Lower leg skin (tissue), 4 donors: ENCODE results near the gene SNTG2. TPM values are rescaled to one million over a fixed set of nuclear protein-coding genes. Genes with fewer than 3 reads are reported as not detected.

ENCODE experiments used
- DNase-seq, 2 donors: peaks; one replicate each; pipeline ENCODE4 v3.0.0-alpha.2; 2019; ENCODE audit warnings: low spot score in 2 of 2
- H3K4me3 ChIP-seq: fragments of 200-600 bp; sonication (generic); 2 replicates; pipeline ENCODE4 v1.5.1; 2017; ENCODE audit warnings: mild to moderate bottlenecking, low read depth; ENCODE audit not compliant: poor library complexity, severe bottlenecking
- POLR2A ChIP-seq, 2 donors: fragments of 450-650 bp; IDR thresholded peaks; one replicate each; pipeline ENCODE4 v1.6.1; 2016 to 2017; ENCODE audit warnings: antibody characterized with exemption in 2 of 2, mild to moderate bottlenecking in 1 of 2, moderate library complexity in 1 of 2
- WGBS, 2 donors: methylation state at CpG; one replicate each; pipeline ENCODE4 v1.1.5; 2018; 5-methylcytosine and 5-hydroxymethylcytosine counted together
- intact Hi-C: fragments of 100-400 bp; cut with DNase I; formaldehyde crosslinking; loops from one replicate; pipeline ENCODE4 v1.15.0; 2023; ENCODE audit warnings: low total_unique reads
- total RNA-seq, 4 donors: library from RNA; depleted of rRNA; stranded (reverse); fragments of >200 nt; gene quantifications; one replicate each; pipeline ENCODE4 v1.1.0, GENCODE V29; 2016
- TF ChIP-seq, protein P1 (sequence below), 3 donors: fragments of 450-650 bp; IDR thresholded peaks; one replicate each; pipeline ENCODE4 v1.5.1; 2016; ENCODE audit warnings: antibody characterized with exemption in 3 of 3, mild to moderate bottlenecking in 3 of 3, moderate library complexity in 2 of 3

The SNTG2 gene
- total RNA-seq, 4 donors from 2014 or later: 1.4 to 15.3 (median 6.3) TPM

DNA sequence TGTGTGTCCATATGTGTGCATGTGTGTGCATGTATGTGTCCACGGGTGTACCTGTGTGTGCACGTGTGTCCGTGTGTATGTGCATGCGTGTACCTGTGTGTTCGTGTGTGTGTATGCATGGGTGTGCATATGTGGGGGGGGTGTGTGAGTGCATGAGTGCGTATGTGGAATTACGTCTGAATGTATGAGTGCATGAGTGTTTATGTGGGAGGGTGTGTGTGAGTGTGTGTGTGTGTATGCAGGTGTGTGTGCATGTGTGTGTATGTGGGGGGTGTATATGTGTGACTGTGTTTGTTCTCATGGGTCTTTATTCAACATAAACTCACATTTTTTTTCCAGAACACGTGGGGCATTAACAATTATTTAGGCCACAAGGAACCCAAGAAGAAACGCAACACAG, 208.4 kb downstream of the SNTG2 start:
- WGBS, 2 donors: 75 to 76% methylated on average over 9 of the region's 9 CpGs
- DNase-seq: no peak
- intact Hi-C loops: no loop called here
- TF ChIP-seq POLR2A (IDR thresholded peaks at IDR 0.05): no peak
- TF ChIP-seq, protein P1, sequence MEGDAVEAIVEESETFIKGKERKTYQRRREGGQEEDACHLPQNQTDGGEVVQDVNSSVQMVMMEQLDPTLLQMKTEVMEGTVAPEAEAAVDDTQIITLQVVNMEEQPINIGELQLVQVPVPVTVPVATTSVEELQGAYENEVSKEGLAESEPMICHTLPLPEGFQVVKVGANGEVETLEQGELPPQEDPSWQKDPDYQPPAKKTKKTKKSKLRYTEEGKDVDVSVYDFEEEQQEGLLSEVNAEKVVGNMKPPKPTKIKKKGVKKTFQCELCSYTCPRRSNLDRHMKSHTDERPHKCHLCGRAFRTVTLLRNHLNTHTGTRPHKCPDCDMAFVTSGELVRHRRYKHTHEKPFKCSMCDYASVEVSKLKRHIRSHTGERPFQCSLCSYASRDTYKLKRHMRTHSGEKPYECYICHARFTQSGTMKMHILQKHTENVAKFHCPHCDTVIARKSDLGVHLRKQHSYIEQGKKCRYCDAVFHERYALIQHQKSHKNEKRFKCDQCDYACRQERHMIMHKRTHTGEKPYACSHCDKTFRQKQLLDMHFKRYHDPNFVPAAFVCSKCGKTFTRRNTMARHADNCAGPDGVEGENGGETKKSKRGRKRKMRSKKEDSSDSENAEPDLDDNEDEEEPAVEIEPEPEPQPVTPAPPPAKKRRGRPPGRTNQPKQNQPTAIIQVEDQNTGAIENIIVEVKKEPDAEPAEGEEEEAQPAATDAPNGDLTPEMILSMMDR (IDR thresholded peaks at IDR 0.05): no peak
- no peak overlapping the region for H3K4me3 ChIP-seq

DNA sequence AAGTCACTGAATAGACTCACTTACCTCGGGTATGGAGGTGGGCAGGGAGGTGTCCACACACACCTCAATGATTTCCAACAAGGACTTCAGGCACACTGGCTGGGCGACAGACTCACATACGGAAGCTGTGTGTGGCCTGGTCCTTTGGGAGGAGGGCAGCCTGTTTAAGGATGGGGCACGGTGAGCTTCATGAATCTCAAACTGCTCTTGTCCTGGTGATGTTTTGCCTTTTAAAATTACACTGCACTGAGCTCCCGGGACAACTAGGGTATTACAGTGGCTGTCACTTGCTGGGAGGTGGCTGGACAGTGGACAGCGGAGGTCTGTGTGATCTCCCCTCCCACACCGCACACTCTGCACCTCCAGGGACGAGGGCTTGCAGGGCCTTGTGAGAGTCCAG, 211.6 kb downstream of the SNTG2 start:
- no peak for DNase-seq
- TF ChIP-seq, protein P1 (IDR thresholded peaks at IDR 0.05): no peak
- TF ChIP-seq POLR2A (IDR thresholded peaks at IDR 0.05): no peak

DNA sequence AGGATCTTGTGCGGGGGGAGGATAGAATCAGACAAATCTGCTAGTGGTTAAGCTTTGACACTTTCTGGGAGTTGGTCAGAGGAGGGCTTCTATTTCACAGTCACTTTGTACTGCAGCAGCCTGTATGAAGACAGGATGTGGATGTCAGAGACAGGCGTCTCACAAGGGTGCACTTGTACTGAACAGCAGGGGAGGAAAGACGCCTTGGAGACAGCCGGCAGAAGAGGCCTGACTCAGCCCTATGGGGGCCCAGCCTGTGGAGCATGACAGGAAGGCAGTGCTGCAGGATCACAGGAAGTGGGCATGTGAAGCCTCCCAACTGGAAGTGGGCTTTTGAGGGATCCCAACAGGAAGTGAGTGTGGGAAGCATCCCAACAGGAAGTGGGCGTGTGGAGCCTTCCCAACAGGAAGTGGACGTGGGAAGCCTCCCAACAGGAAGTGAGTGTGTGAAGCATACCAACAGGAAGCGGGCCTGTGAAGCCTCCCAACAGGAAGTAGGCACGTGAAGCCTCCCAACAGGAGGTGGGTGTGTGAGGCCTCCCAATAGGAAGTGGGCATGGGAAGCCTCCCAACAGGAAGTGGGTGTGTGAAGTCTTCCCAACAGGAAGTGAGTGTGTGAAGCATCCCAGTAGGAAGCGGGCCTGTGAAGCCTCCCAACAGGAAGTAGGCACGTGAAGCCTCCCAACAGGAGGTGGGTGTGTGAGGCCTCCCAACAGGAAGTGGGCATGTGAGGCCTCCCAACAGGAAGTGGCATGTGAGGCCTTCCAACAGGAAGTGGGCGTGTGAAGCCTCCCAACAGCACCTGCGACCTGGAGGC, 212.3 kb downstream of the SNTG2 start:
- intact Hi-C loops: no loop called here
- H3K4me3 ChIP-seq: no peak overlapping the region
- DNase-seq: no peak
- TF ChIP-seq POLR2A (IDR thresholded peaks at IDR 0.05): no peak
- TF ChIP-seq, protein P1 (IDR thresholded peaks at IDR 0.05): no peak
- WGBS, 2 donors: 65 to 71% methylated on average over 12 of the region's 12 CpGs

More for the DNA sequence above, 211.6 kb downstream of the SNTG2 start:
- intact Hi-C loops: no loop called here
- WGBS, 2 donors: 89 to 93% methylated on average over 8 of the region's 8 CpGs
- no peak overlapping the region for H3K4me3 ChIP-seq

DNA sequence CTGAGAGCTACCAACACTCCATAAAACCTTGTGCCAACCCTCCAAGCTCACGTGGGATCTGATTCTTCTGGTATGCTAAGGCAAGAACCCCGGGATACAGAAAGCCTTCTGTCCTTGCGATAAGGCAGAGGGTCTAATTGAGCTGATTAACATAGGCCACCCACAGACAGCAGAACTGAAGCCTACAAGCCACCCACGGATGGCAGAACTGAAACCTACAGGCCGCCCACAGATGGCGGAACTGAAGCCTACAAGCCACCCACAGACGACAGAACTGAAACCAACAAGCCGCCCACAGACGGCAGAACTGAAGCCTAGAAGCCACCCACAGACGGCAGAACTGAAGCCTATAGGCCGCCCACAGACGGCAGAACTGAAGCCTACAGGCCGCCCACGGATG, 216.3 kb downstream of the SNTG2 start:
- no peak for TF ChIP-seq POLR2A (IDR thresholded peaks at IDR 0.05)
- TF ChIP-seq, protein P1 (IDR thresholded peaks at IDR 0.05): no peak
- WGBS, 2 donors: 88 to 89% methylated on average over 14 of the region's 14 CpGs
- H3K4me3 ChIP-seq: no peak overlapping the region
- intact Hi-C loops: no loop called here
- DNase-seq: no peak

DNA sequence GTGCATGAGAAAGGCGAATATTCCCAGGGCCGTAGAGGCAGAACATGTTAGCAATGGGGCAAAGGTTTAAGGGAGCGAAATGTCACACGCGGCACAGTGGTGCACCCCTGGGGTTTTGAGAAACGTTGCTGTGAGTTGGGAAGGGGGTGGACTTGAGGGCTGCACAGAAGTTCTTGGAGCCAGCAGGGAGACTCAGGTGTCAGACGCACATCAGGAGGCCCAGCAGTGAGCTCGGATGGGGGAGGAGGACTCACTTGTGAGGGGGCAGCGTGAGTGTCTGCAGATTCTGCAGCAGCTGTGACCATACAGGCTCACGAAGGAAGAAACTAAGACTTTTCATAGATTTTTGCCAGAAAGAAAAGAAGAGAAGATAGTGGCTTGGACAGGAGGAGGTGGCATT, 218.2 kb downstream of the SNTG2 start:
- intact Hi-C loops: no loop called here
- no peak for TF ChIP-seq POLR2A (IDR thresholded peaks at IDR 0.05)
- TF ChIP-seq, protein P1 (IDR thresholded peaks at IDR 0.05): no peak
- no peak overlapping the region for H3K4me3 ChIP-seq
- DNase-seq: no peak
- 85 to 94% methylated on average over 10 of the region's 10 CpGs for WGBS, 2 donors
